HepG2 (cell line): ENCODE data around the gene F12. TPM values are rescaled to one million over a fixed set of nuclear protein-coding genes. Genes with fewer than 3 reads are reported as not detected.

Source experiments
- ARID5B ChIP-seq: IDR thresholded peaks from 2 replicates; pipeline ENCODE4 v1.4.0; 2020; ENCODE audit warnings: mild to moderate bottlenecking, missing genetic modification reagents
- GZF1 ChIP-seq: sonication (generic); formaldehyde crosslinking; IDR thresholded peaks from 2 replicates; pipeline ENCODE4 v1.5.1; 2020; ENCODE audit warnings: mild to moderate bottlenecking, missing genetic modification reagents
- IRF9 ChIP-seq: sonication (generic); formaldehyde crosslinking; IDR thresholded peaks from 2 replicates; pipeline ENCODE4 v1.8.0; 2022; ENCODE audit warnings: missing genetic modification reagents, mild to moderate bottlenecking, borderline replicate concordance
- IRX3 ChIP-seq: sonication (generic); formaldehyde crosslinking; IDR thresholded peaks from 2 replicates; pipeline ENCODE4 v1.8.1; 2023; ENCODE audit warnings: mild to moderate bottlenecking, low read depth, missing genetic modification reagents, borderline replicate concordance
- KDM3A ChIP-seq: IDR thresholded peaks from 2 replicates; pipeline ENCODE4 v1.6.1; 2018; ENCODE audit warnings: low read depth, missing compliant biosample characterization
- MATR3 ChIP-seq: sonication (generic); formaldehyde crosslinking; IDR thresholded peaks from 2 replicates; pipeline ENCODE4 v1.4.0; 2020; ENCODE audit warnings: missing genetic modification reagents
- MIXL1 ChIP-seq: IDR thresholded peaks from 2 replicates; pipeline ENCODE4 v1.6.1; 2016
- NR2C2 ChIP-seq: sonication (generic); formaldehyde crosslinking; IDR thresholded peaks from 2 replicates; pipeline ENCODE4 v1.4.0; 2020; ENCODE audit warnings: missing genetic modification reagents, mild to moderate bottlenecking, moderate library complexity, borderline replicate concordance
- NR2F1 ChIP-seq, 2 experiments: fragments of 450-650 bp in 1 of 2; formaldehyde crosslinking in 1 of 2; IDR thresholded peaks; 2 replicates each; pipeline versions ENCODE4 v1.5.0 to v1.6.1; 2016 to 2020; ENCODE audit warnings: mild to moderate bottlenecking in 1 of 2, missing compliant biosample characterization in 1 of 2, missing genetic modification reagents in 1 of 2, moderate library complexity in 1 of 2
- PAWR ChIP-seq: sonication (generic); formaldehyde crosslinking; IDR thresholded peaks from 2 replicates; pipeline ENCODE4 v1.4.0; 2020; ENCODE audit warnings: missing genetic modification reagents, mild to moderate bottlenecking, borderline replicate concordance
- PLRG1 ChIP-seq: fragments of 450-650 bp; conservative IDR thresholded peaks from 2 replicates; pipeline ENCODE4 v1.6.1; 2016
- RORA ChIP-seq: sonication (generic); formaldehyde crosslinking; IDR thresholded peaks from 2 replicates; pipeline ENCODE4 v1.5.0; 2020; ENCODE audit warnings: mild to moderate bottlenecking, missing genetic modification reagents, moderate library complexity
- TEAD3 ChIP-seq: optimal IDR thresholded peaks from 2 replicates; pipeline ENCODE3; 2016; ENCODE audit warnings: borderline replicate concordance
- THYN1 ChIP-seq: sonication (generic); formaldehyde crosslinking; IDR thresholded peaks from 2 replicates; pipeline ENCODE4 v1.8.1; 2023; ENCODE audit warnings: low read depth, mild to moderate bottlenecking, moderate library complexity, missing genetic modification reagents, borderline replicate concordance
- XBP1 ChIP-seq: sonication (generic); formaldehyde crosslinking; IDR thresholded peaks from 2 replicates; pipeline ENCODE4 v1.5.0; 2020; ENCODE audit warnings: missing genetic modification reagents
- YEATS2 ChIP-seq: sonication (generic); formaldehyde crosslinking; IDR thresholded peaks from 2 replicates; pipeline ENCODE4 v1.4.0; 2020; ENCODE audit warnings: missing genetic modification reagents, borderline replicate concordance
- ZBTB21 ChIP-seq: sonication (generic); formaldehyde crosslinking; IDR thresholded peaks from 2 replicates; pipeline ENCODE4 v1.4.0; 2020; ENCODE audit warnings: missing genetic modification reagents
- ZBTB4 ChIP-seq: sonication (generic); formaldehyde crosslinking; IDR thresholded peaks from 2 replicates; pipeline ENCODE4 v1.4.0; 2020; ENCODE audit warnings: missing genetic modification reagents, mild to moderate bottlenecking, borderline replicate concordance
- ZNF557 ChIP-seq: sonication (generic); formaldehyde crosslinking; IDR thresholded peaks from 2 replicates; pipeline ENCODE4 v1.4.0; 2020; ENCODE audit warnings: missing genetic modification reagents
- ZSCAN20 ChIP-seq: sonication (generic); formaldehyde crosslinking; IDR thresholded peaks from 2 replicates; pipeline ENCODE4 v1.4.0; 2020; ENCODE audit warnings: missing genetic modification reagents, mild to moderate bottlenecking, borderline replicate concordance
- ZXDC ChIP-seq: sonication (generic); formaldehyde crosslinking; IDR thresholded peaks from 2 replicates; pipeline ENCODE4 v1.5.0; 2020; ENCODE audit warnings: mild to moderate bottlenecking, missing genetic modification reagents
- polyA plus RNA-seq, 8 experiments: library from polyadenylated mRNA; depleted of rRNA in 3 of 8; stranded (reverse) in 7 of 8; unstranded in 1 of 8; fragments of >200 nt; fragmentation: Illumina TruSeq in 4 of 8; extraction: Trizol in 4 of 8; gene quantifications; 2 replicates each; pipeline versions ENCODE4 v1.2.1 to v1.2.3, GENCODE V29; 2011 to 2016; ENCODE audit warnings: low read depth in 4 of 8, missing spikeins in 1 of 8, mixed read lengths in 1 of 8; ENCODE audit not compliant: insufficient read depth in 1 of 8
- total RNA-seq, 5 experiments: library from RNA; depleted of rRNA; stranded (reverse); fragments of >200 nt; fragmentation: Illumina TruSeq; extraction: Trizol; gene quantifications; 2 replicates each; pipeline ENCODE4 v1.2.3, GENCODE V29; 2016; ENCODE audit warnings: low read depth in 1 of 5

Gene F12
- total and polyA plus RNA-seq, 2 of the 13 experiments (the other 11 are each of a cell fraction or from before 2014, with no cell fraction given): 2.5 to 3.0 TPM

- no peak for TF ChIP-seq NR2F1 (CRISPR knock-in tag; IDR thresholded peaks at IDR 0.05)
- TF ChIP-seq ARID5B: peak; percentile 49; the same call in 1 of the 2 replicates
- TF ChIP-seq XBP1 (CRISPR knock-in tag): no peak
- TF ChIP-seq KDM3A (CRISPR knock-in tag): no peak
- no peak for TF ChIP-seq ZNF557 (CRISPR knock-in tag)
- TF ChIP-seq IRX3 (CRISPR knock-in tag): no peak
- TF ChIP-seq NR2C2 (CRISPR knock-in tag): no peak
- no peak for TF ChIP-seq IRF9 (CRISPR knock-in tag)
- no peak for TF ChIP-seq GZF1
- TF ChIP-seq RORA (CRISPR knock-in tag): no peak
- peak; percentile 89 for TF ChIP-seq TEAD3
- no peak for TF ChIP-seq PAWR
- peak; percentile 47; the same call in 1 of the 2 replicates for TF ChIP-seq MIXL1 (CRISPR knock-in tag)
- TF ChIP-seq ZSCAN20 (CRISPR knock-in tag): no peak
- TF ChIP-seq ZBTB21 (CRISPR knock-in tag): no peak
- TF ChIP-seq ZBTB4 (CRISPR knock-in tag): no peak
- no peak for TF ChIP-seq MATR3
- no peak for TF ChIP-seq PLRG1
- TF ChIP-seq THYN1 (CRISPR knock-in tag): no peak
- no peak for TF ChIP-seq ZXDC (CRISPR knock-in tag)
- peak; percentile 34; the same call in 1 of the 2 replicates for TF ChIP-seq YEATS2 (CRISPR knock-in tag)
Observed at GRCh38 chr5:177354256-177354655, 55.1 kb downstream of the F12 start (continued).
